Type B pancreatic cell (in vitro differentiated cells): ENCODE data around the gene GFER. TPM values are rescaled to one million over a fixed set of nuclear protein-coding genes. Genes with fewer than 3 reads are reported as not detected.

Experiments used
- DNase-seq: peaks from one replicate; pipeline ENCODE4 v3.0.0; 2021; ENCODE audit warnings: mixed read lengths; ENCODE audit not compliant: unreplicated experiment; ENCODE audit errors: extremely low spot score
- H3K27ac Mint-ChIP-seq: 2 replicates; pipeline ENCODE4 v1.8.0; 2021; ENCODE audit warnings: mild to moderate bottlenecking, mixed read lengths
- H3K27me3 Mint-ChIP-seq: 2 replicates; pipeline ENCODE4 v1.8.0; 2021; ENCODE audit warnings: mixed read lengths
- H3K36me3 Mint-ChIP-seq: 2 replicates; pipeline ENCODE4 v1.8.0; 2021; ENCODE audit warnings: mixed read lengths
- H3K4me1 Mint-ChIP-seq: one replicate; pipeline ENCODE4 v1.8.0; 2021; ENCODE audit warnings: mixed read lengths; ENCODE audit not compliant: unreplicated experiment
- H3K4me3 Mint-ChIP-seq: 2 replicates; pipeline ENCODE4 v1.8.0; 2021; ENCODE audit warnings: mild to moderate bottlenecking, mixed read lengths
- H3K9me3 Mint-ChIP-seq: 2 replicates; pipeline ENCODE4 v1.8.0; 2021; ENCODE audit warnings: mixed read lengths
- CTCF ChIP-seq: fragments of 200-600 bp; sonication (generic); conservative IDR thresholded peaks from 2 replicates; pipeline ENCODE4 v1.5.0; 2021; ENCODE audit warnings: antibody characterized with exemption, mild to moderate bottlenecking
- total RNA-seq: library from RNA; stranded (reverse); gene quantifications from 2 replicates; pipeline ENCODE4 v1.2.1, GENCODE V29; 2021; ENCODE audit warnings: low replicate concordance

The GFER gene
- total RNA-seq, 1 donor from 2014 or later = 31.6 TPM

- H3K4me3 Mint-ChIP-seq = peak overlapping the region; percentile 45
- peak overlapping the region; percentile 23 for H3K27ac Mint-ChIP-seq
- peaks cover 4% of the 10 kb centered on the region for H3K4me1 Mint-ChIP-seq
- no peaks in the 10 kb centered on the region for H3K36me3 Mint-ChIP-seq
- no peak for DNase-seq
- no peak for TF ChIP-seq CTCF
- H3K9me3 Mint-ChIP-seq = no peaks in the 10 kb centered on the region
- no peaks in the 10 kb centered on the region for H3K27me3 Mint-ChIP-seq
These were observed 43.5 kb upstream of the GFER start for GRCh38 chr16:1940273-1941161.

- no peaks in the 10 kb centered on the region for H3K36me3 Mint-ChIP-seq
- H3K9me3 Mint-ChIP-seq = no peaks in the 10 kb centered on the region
- H3K27ac Mint-ChIP-seq = peak overlapping the region; percentile 48
- no peak for DNase-seq
- H3K4me1 Mint-ChIP-seq = peaks cover 4% of the 10 kb centered on the region
- H3K4me3 Mint-ChIP-seq = peak overlapping the region; percentile 88
- no peaks in the 10 kb centered on the region for H3K27me3 Mint-ChIP-seq
- peak; percentile 29 for TF ChIP-seq CTCF
These were observed 42.6 kb upstream of the GFER start for GRCh38 chr16:1941162-1942046.

GRCh38 chr16:1942047-1942809 lies 41.8 kb upstream of the GFER start:
- no peak for TF ChIP-seq CTCF
- H3K4me3 Mint-ChIP-seq = peak overlapping the region; percentile 88
- no peak for DNase-seq
- H3K27me3 Mint-ChIP-seq = no peaks in the 10 kb centered on the region
- no peaks in the 10 kb centered on the region for H3K9me3 Mint-ChIP-seq
- H3K36me3 Mint-ChIP-seq = no peaks in the 10 kb centered on the region
- H3K4me1 Mint-ChIP-seq = peaks cover 4% of the 10 kb centered on the region
- H3K27ac Mint-ChIP-seq = peak overlapping the region; percentile 48

- TF ChIP-seq CTCF = peak; percentile 43
- Mint-ChIP-seq H3K27ac (peak within 1 kb of the TSS; percentile 53), H3K36me3 (no peaks in the 10 kb centered on the region), H3K4me1 (peaks cover 4% of the 10 kb centered on the region), H3K4me3 (peak within 1 kb of the TSS; percentile 88), H3K27me3 (no peaks in the 10 kb centered on the region), H3K9me3 (no peaks in the 10 kb centered on the region)
- DNase-seq = peak; percentile 99
These were observed 40.9 kb upstream of the GFER start, which contains the start of gene MSRB1 for GRCh38 chr16:1942810-1943726. MSRB1 (minus strand) TSS chr16:1943199; CDS start chr16:1943156, 43 bp downstream.
